HEK293T (cell line): ENCODE data around the gene APBB2.

ENCODE experiments used
- CTCF ChIA-PET: fragments of 350-600 bp; formaldehyde crosslinking; extraction: SDS; loops from one replicate; lab custom pipeline; 2021; ENCODE audit warnings: antibody characterized with exemption, inconsistent platforms; lab: Yijun Ruan, JAX
- POLR2A ChIA-PET: fragments of 350-600 bp; formaldehyde crosslinking; extraction: SDS; loops from one replicate; lab custom pipeline; 2020; ENCODE audit warnings: antibody characterized with exemption, inconsistent platforms; lab: Yijun Ruan, JAX
- DNase-seq: peaks from one replicate; pipeline ENCODE4 v3.0.0; 2012; ENCODE audit warnings: mixed read lengths; ENCODE audit errors: extremely low spot score
- ARNT ChIP-seq: fragments of 450-650 bp; IDR thresholded peaks from 2 replicates; pipeline ENCODE4 v1.6.1; 2017; ENCODE audit warnings: mild to moderate bottlenecking
- BHLHE40 ChIP-seq: fragments of 450-650 bp; IDR thresholded peaks from 2 replicates; pipeline ENCODE4 v1.6.1; 2016; ENCODE audit warnings: mild to moderate bottlenecking, moderate library complexity, borderline replicate concordance
- CTBP1 ChIP-seq: fragments of 450-650 bp; IDR thresholded peaks from 2 replicates; pipeline ENCODE4 v1.6.1; 2016; ENCODE audit warnings: borderline replicate concordance
- ELF4 ChIP-seq: fragments of 450-650 bp; IDR thresholded peaks from 2 replicates; pipeline ENCODE4 v1.6.1; 2017; ENCODE audit warnings: antibody characterized with exemption
- FOXA1 ChIP-seq: fragments of 450-650 bp; IDR thresholded peaks from 2 replicates; pipeline ENCODE4 v1.6.1; 2016; ENCODE audit warnings: mild to moderate bottlenecking
- FOXK2 ChIP-seq: fragments of 450-650 bp; IDR thresholded peaks from 2 replicates; pipeline ENCODE4 v1.6.1; 2016; ENCODE audit warnings: mild to moderate bottlenecking
- FOXM1 ChIP-seq: fragments of 450-650 bp; IDR thresholded peaks from 2 replicates; pipeline ENCODE4 v1.6.1; 2017; ENCODE audit warnings: mild to moderate bottlenecking, borderline replicate concordance
- HDGF ChIP-seq: fragments of 450-650 bp; IDR thresholded peaks from 2 replicates; pipeline ENCODE4 v1.6.1; 2017; ENCODE audit warnings: antibody characterized with exemption, borderline replicate concordance
- L3MBTL2 ChIP-seq: fragments of 450-650 bp; conservative IDR thresholded peaks from 2 replicates; pipeline ENCODE4 v1.6.1; 2016; ENCODE audit warnings: mild to moderate bottlenecking
- LEF1 ChIP-seq: fragments of 450-650 bp; IDR thresholded peaks from 2 replicates; pipeline ENCODE4 v1.6.1; 2017; ENCODE audit warnings: mild to moderate bottlenecking, borderline replicate concordance
- NFRKB ChIP-seq: fragments of 450-650 bp; IDR thresholded peaks from 2 replicates; pipeline ENCODE4 v1.6.1; 2016; ENCODE audit warnings: mild to moderate bottlenecking, moderate library complexity
- PKNOX1 ChIP-seq: fragments of 450-650 bp; IDR thresholded peaks from 2 replicates; pipeline ENCODE4 v1.6.1; 2016
- SP1 ChIP-seq: fragments of 450-650 bp; IDR thresholded peaks from 2 replicates; pipeline ENCODE4 v1.6.1; 2017
- SUZ12 ChIP-seq: fragments of 450-650 bp; IDR thresholded peaks from 2 replicates; pipeline ENCODE4 v1.6.1; 2016; ENCODE audit warnings: mild to moderate bottlenecking
- TARDBP ChIP-seq: fragments of 450-650 bp; IDR thresholded peaks from 2 replicates; pipeline ENCODE4 v1.6.1; 2016
- ZNF384 ChIP-seq: fragments of 450-650 bp; IDR thresholded peaks from 2 replicates; pipeline ENCODE4 v1.6.1; 2016

APBB2 gene

GRCh38 chr4:41203841-41204240 is 10.5 kb downstream of the APBB2 start:
- ChIA-PET POLR2A (interaction anchor here (1.5 to 2.1 kb wide), 2 partner anchors 13 to 53 kb away, joined by 5 to 6 read pairs; partner anchors contain the start of gene UCHL1), CTCF (interaction anchor here (2.8 kb wide), 1 partner anchor 10 kb away, joined by 11 read pairs; the partner anchor contains the start of gene APBB2)
- DNase-seq, result no peak
- no peak for TF ChIP-seq NFRKB
- TF ChIP-seq SUZ12, result no peak
- no peak for TF ChIP-seq SP1
- TF ChIP-seq CTBP1, result no peak
- TF ChIP-seq PKNOX1, result no peak
- TF ChIP-seq FOXM1, result no peak
- no peak for TF ChIP-seq FOXK2
- TF ChIP-seq HDGF, result no peak
- no peak for TF ChIP-seq ZNF384
- no peak for TF ChIP-seq FOXA1
- TF ChIP-seq TARDBP, result no peak
- TF ChIP-seq L3MBTL2, result no peak
- TF ChIP-seq ELF4, result no peak
- TF ChIP-seq BHLHE40, result no peak
- no peak for TF ChIP-seq LEF1
- TF ChIP-seq ARNT, result no peak

GRCh38 chr4:41202820-41203568 is 11.3 kb downstream of the APBB2 start:
- DNase-seq, result no peak
- ChIA-PET POLR2A (interaction anchor here (2.1 kb wide), 1 partner anchor 54 kb away, joined by 6 read pairs; the partner anchor contains the start of gene UCHL1), CTCF (interaction anchor here (2.8 kb wide), 1 partner anchor 11 kb away, joined by 11 read pairs; the partner anchor contains the start of gene APBB2)
- TF ChIP-seq PKNOX1 (no peak), SUZ12 (no peak), LEF1 (no peak), BHLHE40 (no peak), FOXA1 (no peak), SP1 (no peak), ELF4 (no peak), CTBP1 (no peak), TARDBP (no peak), NFRKB (no peak), HDGF (no peak)

GRCh38 chr4:41202356-41202755 is 12.0 kb downstream of the APBB2 start:
- TF ChIP-seq ELF4 (no peak), FOXA1 (no peak), NFRKB (no peak), SUZ12 (no peak), HDGF (no peak), SP1 (no peak), LEF1 (no peak), ZNF384 (no peak), TARDBP (no peak), ARNT (no peak), L3MBTL2 (no peak), PKNOX1 (no peak), CTBP1 (no peak), BHLHE40 (no peak), FOXM1 (no peak), FOXK2 (no peak)
- ChIA-PET CTCF (no interaction called here), POLR2A (no interaction called here)

GRCh38 chr4:41200486-41201017 is 13.8 kb downstream of the APBB2 start:
- ChIA-PET POLR2A (no interaction called here), CTCF (no interaction called here)
- TF ChIP-seq ELF4, result no peak
- no peak for DNase-seq

More at GRCh38 chr4:41202356-41202755, 12.0 kb downstream of the APBB2 start:
- no peak for DNase-seq

- ChIA-PET CTCF (interaction anchor here (0.6 to 1.0 kb wide), 2 partner anchors 23 to 223 kb away, joined by 3 to 4 read pairs; no protein-coding TSS in a partner anchor), POLR2A (no interaction called here)
- no peak for DNase-seq
- TF ChIP-seq PKNOX1, result no peak
- no peak for TF ChIP-seq FOXM1
- TF ChIP-seq NFRKB, result no peak
- TF ChIP-seq TARDBP, result no peak
- no peak for TF ChIP-seq FOXK2
- no peak for TF ChIP-seq ELF4
- TF ChIP-seq FOXA1, result no peak
- no peak for TF ChIP-seq SP1
- TF ChIP-seq ARNT, result no peak
- no peak for TF ChIP-seq L3MBTL2
- TF ChIP-seq SUZ12, result no peak
- no peak for TF ChIP-seq ZNF384
- TF ChIP-seq LEF1, result no peak
- no peak for TF ChIP-seq BHLHE40
- TF ChIP-seq CTBP1, result no peak
- no peak for TF ChIP-seq HDGF
These were observed 14.6 kb downstream of the APBB2 start for GRCh38 chr4:41199788-41200187.
